Forelimb muscle (tissue), 1 donor: ENCODE results near the gene RAP1GAP2. TPM values are rescaled to one million over a fixed set of nuclear protein-coding genes. Genes with fewer than 3 reads are reported as not detected.

Source experiments
- DNase-seq: peaks from one replicate; pipeline ENCODE4 v3.0.0-alpha.2; 2013; ENCODE audit warnings: low read depth
- polyA plus RNA-seq: library from polyadenylated mRNA; unstranded; fragments of 120-200 nt; gene quantifications from one replicate; pipeline ENCODE4 v1.2.1, GENCODE V29; 2013; ENCODE audit not compliant: insufficient read length

The RAP1GAP2 gene
- polyA plus RNA-seq, 1 donor, result 2.4 TPM

- no peak for DNase-seq
Measured at GRCh38 chr17:2946144-2946543, 149.9 kb downstream of the RAP1GAP2 start.

GRCh38 chr17:2947588-2947950 is 151.3 kb downstream of the RAP1GAP2 start:
- no peak for DNase-seq

GRCh38 chr17:2947996-2948550 is 151.8 kb downstream of the RAP1GAP2 start:
- no peak for DNase-seq

DNA sequence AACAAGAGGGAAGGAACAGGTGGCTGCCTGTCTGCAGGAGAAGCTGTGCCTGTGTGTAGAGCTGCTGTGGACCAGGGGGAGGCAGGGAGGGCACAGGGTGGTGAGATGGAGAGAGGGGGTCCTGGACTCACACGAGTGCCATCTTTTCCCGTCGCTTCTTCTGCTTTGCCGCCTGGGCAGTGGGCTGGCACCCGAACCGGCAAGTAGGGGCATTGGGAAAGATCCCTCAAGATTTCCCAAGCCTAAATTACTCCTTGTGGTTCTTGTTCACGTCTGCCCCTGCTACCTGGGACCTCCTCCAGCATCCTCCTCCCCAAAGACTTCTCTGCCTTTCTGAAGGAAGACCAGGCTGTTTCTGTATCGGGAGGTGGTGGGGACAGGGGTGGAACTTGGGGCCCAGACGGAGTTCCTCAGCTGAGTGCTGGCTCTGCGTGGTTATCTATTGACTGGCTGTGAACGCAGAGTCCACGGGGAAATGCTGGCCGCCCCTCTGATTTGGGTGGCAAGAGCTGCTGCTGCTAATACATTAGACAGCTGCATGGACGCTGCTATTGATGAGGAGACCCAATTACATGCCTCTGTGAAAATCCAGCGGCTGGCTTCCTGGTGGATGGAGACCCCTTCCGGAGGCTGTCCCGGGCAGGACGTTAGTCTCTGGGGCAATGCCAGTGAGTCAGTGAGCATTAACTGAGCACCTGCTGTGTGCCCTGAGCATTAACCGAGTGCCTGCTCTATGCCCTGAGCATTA is 152.7 kb downstream of the RAP1GAP2 start:
- DNase-seq, result no peak

- DNase-seq, result no peak
Measured at GRCh38 chr17:2949469-2950044, 153.3 kb downstream of the RAP1GAP2 start.

- no peak for DNase-seq
Measured at GRCh38 chr17:2950846-2951245, 154.6 kb downstream of the RAP1GAP2 start.

- DNase-seq, result no peak
Measured at GRCh38 chr17:2952174-2952845, 156.1 kb downstream of the RAP1GAP2 start.

GRCh38 chr17:2954898-2955445 is 158.7 kb downstream of the RAP1GAP2 start:
- DNase-seq, result no peak

DNA sequence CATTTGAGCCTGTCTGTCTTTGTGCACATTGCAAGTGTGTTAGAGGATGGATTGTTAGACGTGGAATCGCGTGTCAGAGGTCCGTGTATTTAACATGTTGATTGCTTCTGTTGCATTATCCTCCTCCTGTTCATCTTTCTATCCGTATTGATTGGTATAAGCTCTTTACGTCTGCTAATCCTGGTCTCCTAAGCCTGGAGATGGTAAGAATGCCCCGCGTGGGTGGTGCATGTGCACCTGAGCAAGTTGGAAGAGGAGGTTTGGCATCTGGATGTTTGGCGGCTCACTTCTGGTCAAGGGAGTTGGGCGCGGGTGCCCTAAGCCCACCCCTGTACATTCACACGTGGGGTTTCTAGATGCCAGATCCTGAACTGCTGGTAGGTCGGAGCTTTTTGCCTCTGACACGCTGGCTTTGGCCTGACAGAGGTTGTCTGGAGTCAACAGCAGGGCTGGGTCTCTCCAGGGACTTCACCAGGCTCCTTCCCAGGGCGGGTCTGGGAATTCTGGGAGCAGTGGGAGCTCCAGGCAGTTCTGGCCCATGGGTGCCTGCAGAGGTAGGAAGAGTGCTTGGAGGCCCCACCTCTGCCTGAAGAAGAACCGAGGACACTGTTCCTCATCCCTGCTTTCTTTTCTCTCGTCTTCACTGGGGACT is 159.8 kb downstream of the RAP1GAP2 start:
- no peak for DNase-seq

- no peak for DNase-seq
Measured at GRCh38 chr17:2957631-2958286, 161.5 kb downstream of the RAP1GAP2 start.

- DNase-seq, result no peak
Measured at GRCh38 chr17:2958706-2959222, 162.5 kb downstream of the RAP1GAP2 start.

DNA sequence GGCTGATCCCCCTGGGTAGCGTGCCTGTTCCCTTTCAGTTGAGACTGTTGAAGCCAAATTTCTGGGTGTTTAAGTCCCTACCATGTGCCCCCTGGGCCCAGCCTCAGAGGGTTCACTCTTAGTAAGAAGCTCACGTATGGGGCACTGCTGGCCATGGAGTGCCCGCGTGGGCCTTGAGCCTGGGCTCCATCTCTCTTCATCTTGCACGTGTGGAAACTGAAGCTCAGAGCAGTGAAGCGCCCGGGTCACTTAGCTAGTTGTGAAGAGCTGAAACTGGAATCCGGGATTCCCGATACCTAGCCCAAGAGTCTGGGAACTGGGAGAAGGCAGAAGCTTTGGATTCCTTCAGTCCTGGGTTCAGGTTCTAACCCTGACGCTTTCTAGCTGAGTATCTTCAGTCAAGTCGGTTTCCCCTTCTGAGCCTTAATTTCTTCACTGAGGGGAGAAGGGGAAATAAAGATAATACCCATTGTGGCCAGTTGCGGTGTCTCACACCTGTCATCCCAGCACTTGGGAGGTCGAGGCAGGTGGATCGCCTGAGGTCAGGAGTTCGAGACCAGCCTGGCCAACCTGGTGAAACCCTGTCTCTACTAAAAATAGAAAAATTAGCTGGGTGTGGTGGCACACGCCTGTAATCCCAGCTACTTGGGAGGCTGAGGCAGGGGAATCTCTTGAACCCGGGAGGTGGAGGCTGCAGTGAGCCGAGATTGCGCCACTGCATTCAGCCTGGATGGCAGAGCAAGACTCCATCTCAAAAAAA is 163.3 kb downstream of the RAP1GAP2 start:
- DNase-seq, result no peak

GRCh38 chr17:2961446-2961845 is 165.2 kb downstream of the RAP1GAP2 start:
- no peak for DNase-seq

DNA sequence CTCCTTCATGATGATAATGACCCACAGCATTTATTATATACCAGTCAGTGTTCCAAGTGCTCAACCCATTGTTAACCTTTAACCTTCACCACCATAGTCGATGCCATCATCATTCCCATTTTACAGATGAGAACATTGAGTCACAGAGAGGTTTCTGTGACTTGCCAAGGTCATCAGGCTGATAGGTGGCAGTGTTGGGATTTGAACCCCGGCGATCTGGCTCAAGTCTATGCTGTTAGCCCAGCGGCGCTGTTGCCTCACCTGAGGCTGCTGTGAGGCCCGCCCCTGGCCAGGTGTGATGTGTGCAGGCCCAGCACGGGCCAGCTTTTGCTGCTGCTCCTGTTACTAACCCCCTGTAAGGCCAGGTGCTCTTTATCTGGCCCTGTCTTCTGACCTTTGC is 166.0 kb downstream of the RAP1GAP2 start:
- no peak for DNase-seq

DNA sequence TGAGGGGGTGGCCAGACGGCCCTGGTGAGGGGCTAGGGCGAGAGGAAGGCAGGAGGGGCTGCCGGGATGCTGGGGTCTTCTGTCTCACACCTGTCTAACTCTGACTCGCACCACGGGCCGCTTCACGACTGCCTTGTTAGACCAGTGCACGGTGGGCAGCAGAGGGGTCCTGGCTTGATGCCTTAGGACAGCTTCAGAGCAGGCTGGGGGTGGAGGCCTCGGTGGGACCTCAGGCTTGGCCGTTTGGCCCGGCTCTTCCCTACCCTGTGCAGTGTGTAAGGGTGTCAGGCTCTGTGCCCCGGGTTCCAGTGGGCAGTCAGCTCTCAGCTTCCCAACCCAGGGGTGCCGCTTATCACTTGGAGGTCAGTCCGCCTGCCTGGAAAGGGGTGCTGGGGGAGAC is 166.5 kb downstream of the RAP1GAP2 start:
- no peak for DNase-seq

GRCh38 chr17:2963332-2964027 is 167.2 kb downstream of the RAP1GAP2 start:
- DNase-seq, result no peak

- no peak for DNase-seq
Measured at GRCh38 chr17:2964028-2964356, 167.8 kb downstream of the RAP1GAP2 start.

GRCh38 chr17:2964370-2964769 is 168.1 kb downstream of the RAP1GAP2 start:
- no peak for DNase-seq

- DNase-seq, result no peak
Measured at GRCh38 chr17:2964831-2965230, 168.6 kb downstream of the RAP1GAP2 start.
